ENCODE results near the gene ARSB.
A peak's percentile ranks its signal among the peaks of the same experiment; 100 is the strongest.
"Not testable (repeated sequence)": the region's sequence is repeated elsewhere in the genome, so short reads cannot be mapped to it uniquely, and the experiment has no call there.

ARSB gene

DNA sequence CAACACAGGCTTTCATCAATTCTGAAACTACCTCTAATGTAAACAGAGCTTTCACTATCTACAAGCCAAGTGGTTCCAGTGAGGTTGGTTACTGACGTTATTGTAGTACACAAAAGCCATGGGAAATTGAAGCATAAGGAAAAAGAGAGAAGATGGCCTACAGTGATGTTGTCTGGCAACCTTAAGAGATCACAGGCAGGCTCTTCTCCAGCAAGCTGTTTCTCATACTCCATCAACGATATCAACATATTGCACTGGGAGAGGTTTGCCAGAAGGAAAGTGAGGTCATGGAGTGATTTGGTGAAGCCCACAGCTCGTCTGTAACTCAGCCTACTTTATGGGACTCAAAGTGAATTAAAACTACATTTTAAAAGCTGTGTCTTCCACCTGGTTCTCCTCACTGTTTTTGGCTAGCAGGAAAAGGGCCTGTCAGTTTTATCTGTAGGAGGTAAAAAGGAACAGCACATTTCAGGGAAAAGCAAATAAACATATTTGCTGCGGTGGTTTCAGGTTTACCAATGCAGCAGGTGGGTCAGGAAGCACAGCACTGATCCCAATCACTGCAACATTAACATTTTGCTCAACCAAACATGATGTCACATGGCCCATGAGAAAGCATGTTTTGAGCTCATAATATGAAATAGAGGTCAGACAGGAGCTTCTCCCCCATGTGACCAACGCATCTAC, 72.9 kb downstream of the ARSB start:
- in situ Hi-C loops (cut with HindIII; ENCODE audit: low pct_ligation_motif_present, low pct_unique_long_range_greater_than_20kb, low sequenced_read_pairs): no loop called here
- no peak for DNase-seq

DNA sequence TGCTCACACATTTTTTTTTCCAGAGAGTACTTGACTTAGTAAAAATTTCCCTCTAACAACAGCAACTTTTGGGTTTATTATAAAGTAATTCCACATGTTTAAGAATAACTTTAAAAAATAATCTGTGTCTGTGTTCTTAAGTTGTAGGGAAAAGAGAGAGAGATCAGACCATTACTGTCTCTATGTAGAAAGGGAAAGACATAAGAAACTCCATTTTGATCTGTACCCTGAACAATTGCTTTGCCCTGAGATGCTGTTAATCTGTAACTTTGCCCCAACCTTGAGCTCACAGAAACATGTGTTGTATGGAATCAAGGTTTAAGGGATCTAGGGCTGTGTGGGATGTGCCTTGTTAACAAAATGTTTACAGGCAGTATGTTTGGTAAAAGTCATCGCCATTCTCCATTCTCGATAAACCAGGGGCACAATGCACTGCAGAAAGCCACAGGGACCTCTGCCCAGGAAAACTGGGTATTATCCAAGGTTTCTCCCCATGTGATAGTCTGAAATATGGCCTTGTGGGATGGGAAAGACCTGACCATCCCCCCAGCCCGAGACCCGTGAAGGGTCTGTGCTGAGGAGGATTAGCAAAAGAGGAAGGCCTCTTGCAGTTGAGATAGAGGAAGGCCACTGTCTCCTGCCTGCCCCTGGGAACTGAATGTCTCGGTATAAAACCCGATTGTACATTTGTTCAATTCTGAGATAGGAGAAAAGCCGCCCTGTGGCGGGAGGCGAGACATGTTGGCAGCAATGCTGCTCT, 75.7 kb downstream of the ARSB start:
- in situ Hi-C loops (cut with HindIII; ENCODE audit: low pct_ligation_motif_present, low pct_unique_long_range_greater_than_20kb, low sequenced_read_pairs); DNase-seq: not testable (repeated sequence)

DNA sequence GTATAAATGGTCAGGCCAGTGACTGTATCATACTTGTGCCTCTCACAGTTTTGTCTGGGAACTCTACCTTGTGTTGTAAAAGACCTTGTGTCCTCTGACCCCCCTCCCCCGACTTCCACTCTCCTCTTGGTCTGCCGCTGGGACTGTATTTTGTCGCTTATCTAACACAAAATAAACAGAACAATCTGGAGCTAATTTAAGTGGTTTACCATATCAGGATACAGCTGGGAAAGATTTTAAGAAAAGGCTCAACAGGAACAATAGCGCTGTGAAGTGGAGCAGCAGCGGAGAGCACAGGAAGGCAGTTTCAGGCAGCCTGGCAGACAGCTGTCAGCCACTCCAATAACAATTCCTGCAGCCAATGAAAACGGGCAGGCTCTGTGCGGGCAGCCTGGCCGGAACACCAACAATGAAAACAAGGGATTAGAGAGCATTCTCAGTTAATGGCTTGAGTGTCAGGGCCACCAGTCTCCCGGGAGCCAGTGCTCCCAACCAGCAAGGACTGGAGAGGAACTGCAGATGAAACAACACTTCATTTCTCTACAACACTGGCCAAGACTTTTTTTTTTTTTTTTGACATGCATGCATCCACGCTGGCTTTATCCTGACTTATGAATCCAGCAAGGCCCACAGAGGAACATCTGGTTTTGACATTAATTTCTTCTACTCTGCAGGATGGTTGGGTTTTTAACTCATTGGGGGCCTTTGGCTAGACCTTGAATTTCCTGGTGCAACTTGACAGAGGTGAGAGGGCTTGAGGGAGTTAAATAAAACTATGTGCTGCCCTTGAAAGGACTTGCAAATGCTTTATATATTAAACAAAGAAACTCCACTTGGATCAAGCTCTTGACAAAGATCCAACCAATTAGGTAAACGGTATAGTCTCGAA, 76.7 kb downstream of the ARSB start:
- no peak for DNase-seq
- in situ Hi-C loops (cut with HindIII; ENCODE audit: low pct_ligation_motif_present, low pct_unique_long_range_greater_than_20kb, low sequenced_read_pairs): no loop called here

DNA sequence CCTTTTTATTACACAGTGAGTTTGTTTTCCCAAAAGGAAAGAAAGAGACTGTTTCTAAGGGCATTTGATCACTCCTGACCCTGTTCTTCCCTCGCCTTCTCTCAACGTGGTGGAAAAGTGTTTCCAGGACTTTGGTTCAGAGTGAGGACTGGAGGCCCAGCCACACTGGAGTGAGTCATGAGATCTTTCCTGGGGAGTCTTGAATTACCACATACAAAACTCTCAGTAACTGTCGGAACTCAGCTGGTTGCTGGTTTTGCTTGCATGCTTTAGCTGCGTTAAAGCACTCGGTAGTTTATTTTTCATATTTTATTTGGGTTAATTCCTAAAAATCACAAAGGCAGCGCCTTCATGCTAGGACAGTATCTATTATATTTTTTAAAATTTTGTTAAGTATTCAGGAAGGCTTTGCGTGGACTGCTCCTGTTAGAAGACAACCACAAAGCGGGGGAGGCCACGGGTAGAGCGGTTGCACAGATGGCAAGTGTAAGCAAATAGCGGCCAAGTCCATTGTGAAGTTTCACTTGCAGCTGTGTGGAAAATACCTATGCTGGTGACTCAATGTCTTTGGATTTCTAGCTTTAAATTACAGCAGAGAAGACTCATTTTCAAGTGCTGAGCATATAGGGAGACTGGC, 77.7 kb downstream of the ARSB start:
- peak; percentile 62 for DNase-seq

DNA sequence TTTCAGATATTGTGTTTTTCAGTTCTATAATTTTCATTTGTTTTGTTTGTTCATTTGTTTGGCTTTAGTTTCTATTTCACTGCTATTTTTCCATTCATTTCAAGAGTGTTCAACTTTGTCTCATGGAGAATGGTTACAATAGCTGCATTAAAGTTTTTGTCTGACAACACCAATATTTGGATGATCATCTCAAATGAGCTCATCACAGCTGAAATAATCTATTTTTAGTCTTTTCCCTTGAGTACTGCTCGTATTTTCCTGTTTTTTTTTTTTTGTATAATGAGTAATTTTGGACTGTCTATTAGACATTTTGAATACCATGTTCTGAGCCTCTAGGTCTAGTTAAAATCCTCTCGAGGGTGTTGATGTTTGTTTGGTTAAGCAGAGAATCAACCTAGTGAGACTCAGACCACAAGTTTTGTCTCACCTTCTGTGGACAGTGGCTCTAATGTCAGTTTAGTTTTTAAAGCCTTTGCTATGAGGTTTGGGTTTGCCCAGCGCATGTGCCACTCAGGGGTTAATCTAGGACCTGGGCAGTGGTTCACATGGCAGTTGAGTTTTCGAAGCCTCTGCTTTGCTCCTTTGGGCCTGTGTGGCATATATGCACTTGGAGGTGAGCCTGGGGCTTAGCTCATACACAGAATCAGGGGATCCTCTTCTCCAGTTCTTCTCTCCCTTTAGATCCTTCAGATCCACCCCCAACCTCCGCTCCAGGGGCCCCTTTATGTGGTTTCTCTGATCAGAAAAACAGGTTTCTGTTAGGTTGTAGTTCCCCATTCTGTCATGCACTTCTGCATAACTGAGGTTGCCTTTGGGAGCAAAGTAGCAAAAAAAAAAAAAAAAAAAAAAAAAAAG, 79.8 kb downstream of the ARSB start:
- no peak for DNase-seq
- in situ Hi-C loops (cut with HindIII; ENCODE audit: low pct_ligation_motif_present, low pct_unique_long_range_greater_than_20kb, low sequenced_read_pairs): no loop called here

More for the DNA sequence above, 77.7 kb downstream of the ARSB start:
- in situ Hi-C loops (cut with HindIII; ENCODE audit: low pct_ligation_motif_present, low pct_unique_long_range_greater_than_20kb, low sequenced_read_pairs): no loop called here

DNA sequence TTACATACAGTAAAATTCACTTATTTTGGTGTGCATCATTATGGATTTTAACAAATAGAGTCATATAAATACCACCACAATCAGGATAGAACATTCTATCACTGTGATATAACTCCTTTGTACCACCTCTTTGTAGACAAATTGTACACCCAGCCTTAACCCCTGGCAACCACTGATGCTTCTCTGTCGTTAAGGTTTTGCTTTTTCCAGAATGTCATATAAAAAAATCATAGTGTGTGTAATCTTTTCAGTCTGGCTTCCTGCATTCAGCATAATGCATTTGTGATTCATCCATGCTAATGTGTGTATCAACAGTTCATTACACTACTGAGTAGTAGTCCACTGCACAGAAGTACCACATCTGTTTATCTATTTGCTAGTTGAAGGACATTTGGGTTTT, 81.2 kb downstream of the ARSB start:
- in situ Hi-C loops (cut with HindIII; ENCODE audit: low pct_ligation_motif_present, low pct_unique_long_range_greater_than_20kb, low sequenced_read_pairs): no loop called here
- no peak for DNase-seq

DNA sequence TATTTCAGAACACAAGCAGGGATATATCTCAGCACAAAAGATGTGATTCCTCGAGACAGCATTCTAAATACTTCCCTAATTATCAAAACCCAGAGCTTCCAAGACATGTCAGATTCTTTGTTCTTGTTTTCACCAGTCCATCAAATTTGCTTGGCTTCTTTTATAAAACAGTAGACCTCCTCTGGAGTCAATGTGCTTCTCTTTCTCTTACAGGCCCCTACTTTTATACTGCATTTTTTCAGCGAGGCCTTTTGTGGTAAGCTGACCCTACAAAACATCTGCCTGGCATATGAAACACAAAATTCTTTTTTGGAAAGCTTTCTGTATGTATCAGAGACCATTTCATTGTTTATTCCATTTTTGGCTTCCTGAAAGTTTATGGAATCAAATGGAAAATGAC, 81.8 kb downstream of the ARSB start:
- in situ Hi-C loops (cut with HindIII; ENCODE audit: low pct_ligation_motif_present, low pct_unique_long_range_greater_than_20kb, low sequenced_read_pairs): no loop called here

DNA sequence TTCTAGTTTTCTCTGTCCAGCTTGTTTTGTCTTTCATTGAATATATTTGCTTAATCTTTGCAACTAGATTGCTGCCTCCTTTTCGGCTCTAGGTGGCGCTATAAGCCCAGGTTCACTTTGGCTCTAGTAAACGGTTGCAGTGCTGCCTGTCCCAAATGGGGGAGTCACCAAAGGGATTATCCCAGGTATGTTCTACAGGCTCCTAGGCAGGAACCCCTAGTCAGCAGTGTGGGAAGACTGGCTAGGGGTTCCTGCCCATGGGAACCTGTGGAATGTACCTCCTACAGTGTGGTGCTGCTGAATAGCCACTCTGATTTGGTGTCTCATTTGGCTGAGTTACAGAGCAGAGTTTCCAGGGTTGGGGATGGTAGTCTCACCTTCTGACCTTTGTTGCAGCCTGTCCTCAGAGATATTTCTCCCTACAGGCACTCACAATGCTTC, 85.2 kb downstream of the ARSB start:
- in situ Hi-C loops (cut with HindIII; ENCODE audit: low pct_ligation_motif_present, low pct_unique_long_range_greater_than_20kb, low sequenced_read_pairs): no loop called here
- DNase-seq: peak; percentile 69

More for the DNA sequence above, 81.8 kb downstream of the ARSB start:
- no peak for DNase-seq

DNA sequence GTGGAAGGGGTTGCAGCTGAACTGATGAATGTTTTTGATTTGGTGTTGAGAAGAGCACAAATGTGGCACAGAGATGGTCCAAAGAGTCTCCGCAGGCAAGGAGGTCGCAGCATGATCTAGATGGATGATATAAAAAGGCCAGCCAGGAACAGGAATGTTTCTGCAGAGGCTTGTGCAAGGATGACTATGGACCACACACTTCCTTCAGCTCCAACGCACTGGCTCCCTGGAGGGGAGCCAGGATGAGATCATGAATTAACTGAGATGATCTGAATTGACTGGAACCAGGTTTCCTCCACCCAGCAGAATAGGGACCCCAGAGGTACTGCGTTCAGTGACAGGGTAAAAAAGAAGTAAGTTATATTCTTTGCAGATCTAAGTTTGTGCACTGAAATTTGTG, 89.0 kb downstream of the ARSB start:
- DNase-seq: peak; percentile 18
- in situ Hi-C loops (cut with HindIII; ENCODE audit: low pct_ligation_motif_present, low pct_unique_long_range_greater_than_20kb, low sequenced_read_pairs): no loop called here

DNA sequence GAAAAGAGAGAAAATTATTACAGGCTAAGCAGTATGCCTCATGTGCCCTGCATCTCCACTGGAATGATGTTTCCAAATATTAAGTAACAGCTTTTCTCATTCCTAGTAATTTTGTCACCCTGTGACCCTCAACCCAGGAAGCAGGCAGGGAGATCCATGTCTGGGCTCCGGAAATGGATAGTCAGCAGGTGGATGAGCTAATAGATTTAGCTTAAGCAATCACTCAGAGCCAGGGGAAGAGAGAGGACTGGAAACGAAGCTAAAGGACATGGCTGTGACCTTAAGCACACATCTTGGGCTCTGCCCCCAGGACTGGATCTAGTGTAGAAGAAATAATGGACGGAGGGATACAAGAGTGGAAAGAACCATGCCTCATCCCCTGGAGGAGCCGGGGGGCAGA, 89.5 kb downstream of the ARSB start:
- in situ Hi-C loops (cut with HindIII; ENCODE audit: low pct_ligation_motif_present, low pct_unique_long_range_greater_than_20kb, low sequenced_read_pairs): no loop called here
- no peak for DNase-seq

DNA sequence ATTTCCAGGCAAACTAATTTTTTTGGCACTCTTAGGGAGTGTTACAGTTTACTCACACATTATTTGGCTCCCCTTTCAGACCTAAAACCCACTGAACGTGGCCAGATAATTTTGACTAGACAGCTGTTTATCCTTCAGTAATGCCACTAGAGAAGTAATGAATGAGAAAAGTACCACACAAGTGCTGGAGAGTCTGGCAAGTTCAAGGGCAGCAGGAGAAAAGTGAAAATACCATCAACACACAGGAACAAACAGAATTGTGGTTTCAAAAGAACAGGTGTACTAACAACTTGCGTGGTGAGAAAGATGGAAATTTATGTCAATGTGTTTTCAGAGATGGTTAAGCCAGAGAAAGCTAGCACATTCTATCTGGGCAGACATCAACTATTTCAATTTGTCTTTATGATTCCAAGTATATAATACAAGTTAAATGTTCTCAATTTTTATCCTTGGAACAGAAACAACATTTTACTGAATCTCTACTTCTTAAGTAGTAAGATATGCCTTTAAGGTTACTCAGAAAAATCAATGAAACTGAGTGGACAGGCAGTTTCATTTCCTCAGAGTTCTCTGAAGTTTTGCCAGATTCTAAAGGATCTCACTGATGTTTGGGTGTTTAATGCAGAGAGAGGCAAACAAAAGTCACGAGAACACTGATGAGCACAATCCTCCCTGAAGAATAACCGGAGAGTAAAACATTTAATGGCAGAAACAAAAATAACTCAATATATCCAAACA, 91.0 kb downstream of the ARSB start:
- in situ Hi-C loops (cut with HindIII; ENCODE audit: low pct_ligation_motif_present, low pct_unique_long_range_greater_than_20kb, low sequenced_read_pairs): no loop called here
- no peak for DNase-seq

DNA sequence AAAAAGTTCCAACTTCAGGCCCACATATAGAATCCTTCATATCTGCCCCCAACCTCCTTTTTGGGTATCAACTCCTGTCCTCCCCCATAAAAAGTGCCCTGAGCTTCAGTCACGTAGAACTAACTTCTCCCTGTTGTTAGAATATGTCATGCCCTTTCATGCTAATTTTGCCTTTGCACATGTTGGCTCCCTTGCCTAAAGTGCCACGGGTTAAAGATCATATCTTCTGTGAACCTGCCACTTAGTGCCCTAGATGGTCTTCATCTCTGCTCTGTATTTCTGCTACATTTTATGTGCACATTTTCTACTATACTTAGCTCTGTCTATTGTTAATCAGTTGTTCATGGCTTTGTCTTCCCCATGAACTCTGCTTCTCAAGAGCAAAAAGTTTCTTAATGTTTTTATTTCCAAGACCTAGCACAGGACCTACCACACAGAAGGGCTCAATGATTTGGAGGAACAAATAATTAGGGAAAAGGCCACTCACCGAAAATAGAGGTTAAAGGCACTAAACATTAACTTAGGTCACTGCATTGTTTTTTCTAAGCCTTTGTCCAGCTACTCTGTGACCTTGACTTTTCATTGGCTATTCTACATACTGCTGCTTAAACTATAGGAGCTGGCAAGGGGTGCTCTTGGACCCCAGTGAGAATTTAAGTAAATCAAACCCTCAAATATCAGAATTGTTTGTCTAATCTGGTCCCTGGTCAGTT, 94.3 kb downstream of the ARSB start:
- in situ Hi-C loops (cut with HindIII; ENCODE audit: low pct_ligation_motif_present, low pct_unique_long_range_greater_than_20kb, low sequenced_read_pairs): no loop called here
- DNase-seq: no peak

DNA sequence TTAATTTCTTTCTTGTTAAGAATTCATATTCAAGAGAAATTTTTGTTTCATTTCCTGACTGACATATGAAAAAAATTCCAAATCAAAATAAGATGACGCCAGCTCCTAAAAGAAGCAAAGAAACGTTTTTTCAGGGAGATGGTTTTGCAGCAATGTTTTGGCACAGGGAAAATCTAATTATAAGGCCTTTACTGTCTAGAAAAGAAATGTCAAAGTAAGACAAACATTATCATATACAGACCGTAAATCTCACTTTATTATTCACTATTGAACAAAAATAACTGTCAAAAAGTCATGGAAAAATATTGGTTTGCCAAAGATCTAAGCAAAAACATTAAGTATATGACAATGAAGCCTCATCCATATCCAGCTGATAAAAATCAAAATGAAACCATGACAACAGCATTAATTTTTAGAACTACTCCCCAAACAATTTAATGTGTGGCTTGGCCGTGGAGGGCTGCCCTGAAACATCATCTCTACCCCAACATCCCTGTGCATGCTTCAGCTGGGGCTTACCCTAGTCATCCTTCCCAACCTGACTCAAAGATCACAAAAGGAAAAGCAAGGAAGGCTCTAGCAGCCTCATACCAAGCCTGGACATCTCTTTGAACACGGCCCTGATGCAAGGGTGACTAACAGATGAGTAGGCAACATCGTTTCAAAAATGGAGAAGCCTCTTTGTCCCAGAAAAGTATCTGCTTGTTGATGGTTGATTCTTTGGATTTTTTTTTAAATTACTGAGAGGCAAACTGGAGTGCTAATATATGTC, 95.6 kb downstream of the ARSB start:
- in situ Hi-C loops (cut with HindIII; ENCODE audit: low pct_ligation_motif_present, low pct_unique_long_range_greater_than_20kb, low sequenced_read_pairs): no loop called here
- DNase-seq: no peak

DNA sequence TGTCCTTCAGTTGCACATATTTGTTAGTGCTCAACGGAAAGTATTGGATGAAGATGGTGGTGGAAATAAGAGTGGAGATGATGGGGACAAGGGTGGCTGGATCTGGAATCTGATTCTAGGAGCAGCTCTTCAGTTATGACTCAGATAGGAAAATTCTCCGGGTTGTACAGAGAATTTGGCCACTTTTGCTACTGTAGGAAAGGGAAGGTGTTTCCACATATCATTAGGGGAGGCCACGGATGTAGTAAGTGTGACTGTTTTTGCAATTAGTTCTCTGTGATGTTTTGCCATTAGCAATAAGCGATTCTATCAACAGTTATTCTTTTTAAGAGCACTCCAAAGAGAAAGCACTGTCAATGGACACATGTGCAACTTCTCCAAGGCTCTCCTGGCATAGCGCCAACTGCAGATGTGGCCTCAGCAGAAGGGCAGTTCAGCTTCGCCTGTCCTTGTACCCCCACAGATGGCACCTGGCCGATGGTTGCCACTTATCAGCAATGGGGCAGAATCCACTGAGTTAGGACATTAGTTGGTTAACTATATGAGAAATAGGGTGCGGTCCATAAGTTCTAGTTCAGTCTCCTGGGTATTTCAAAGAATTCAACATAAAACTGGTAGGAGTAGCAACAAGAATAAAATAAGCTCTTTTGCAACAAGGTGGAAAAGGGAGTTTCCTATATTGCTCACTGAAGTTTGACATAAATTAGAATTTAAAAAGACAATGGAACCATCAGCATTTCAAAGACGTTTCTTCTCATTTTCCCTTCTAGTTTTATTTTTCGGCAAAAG, 96.3 kb downstream of the ARSB start:
- in situ Hi-C loops (cut with HindIII; ENCODE audit: low pct_ligation_motif_present, low pct_unique_long_range_greater_than_20kb, low sequenced_read_pairs): no loop called here
- no peak for DNase-seq

DNA sequence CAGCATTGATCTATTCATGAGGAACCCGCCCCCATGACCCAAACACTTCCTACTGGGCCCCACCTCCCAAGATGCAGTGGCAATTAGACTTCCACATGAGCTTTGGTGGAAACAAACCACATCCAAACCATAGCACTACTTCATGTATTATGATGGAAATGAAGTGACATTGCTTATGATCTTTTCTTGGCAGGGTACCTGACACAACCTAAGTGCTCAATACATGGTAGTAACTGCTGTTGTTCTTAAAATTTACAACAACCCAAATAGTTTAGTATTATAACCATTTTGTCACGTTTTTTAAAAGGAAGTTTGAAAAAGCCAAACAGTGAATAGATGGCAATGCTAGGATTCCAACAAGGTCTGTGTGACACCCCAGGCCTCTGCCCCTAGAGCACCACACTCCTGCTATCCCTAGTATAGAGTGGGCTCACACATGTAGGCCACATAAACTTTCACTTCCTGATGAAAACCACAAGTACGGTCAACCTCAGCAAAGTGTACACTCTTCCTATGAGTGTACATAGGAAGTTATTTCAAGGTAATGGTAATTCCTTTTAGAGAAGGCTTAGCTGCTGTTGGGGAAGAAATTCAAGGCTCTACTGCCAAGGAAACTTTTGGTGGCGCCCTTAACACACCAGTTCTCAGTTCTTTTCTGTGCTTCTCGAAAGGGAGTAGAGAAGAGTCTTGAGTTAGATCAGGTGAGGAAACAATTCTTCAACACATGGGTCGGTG, 97.6 kb downstream of the ARSB start:
- in situ Hi-C loops (cut with HindIII; ENCODE audit: low pct_ligation_motif_present, low pct_unique_long_range_greater_than_20kb, low sequenced_read_pairs): no loop called here
- no peak for DNase-seq
